Measurements from ENCODE around the gene SUN1.
"Not testable (repeated sequence)": the region's sequence is repeated elsewhere in the genome, so short reads cannot be mapped to it uniquely, and the experiment has no call there.

The SUN1 gene

GRCh38 chr7:856444-857095, 24.3 kb downstream of the SUN1 start:
- DNase-seq (ENCODE audit: low spot score), result no peak

GRCh38 chr7:857661-858060, 25.4 kb downstream of the SUN1 start:
- DNase-seq (ENCODE audit: low spot score), result no peak

GRCh38 chr7:859359-860030, 27.2 kb downstream of the SUN1 start:
- DNase-seq (ENCODE audit: low spot score), result peak; percentile 28

- DNase-seq (ENCODE audit: low spot score), result no peak
These were observed 27.9 kb downstream of the SUN1 start for GRCh38 chr7:860149-860548.

GRCh38 chr7:861222-861621, 28.9 kb downstream of the SUN1 start:
- DNase-seq (ENCODE audit: low spot score), result no peak

- DNase-seq (ENCODE audit: low spot score), result no peak
These were observed 29.9 kb downstream of the SUN1 start for GRCh38 chr7:862157-862556.

- no peak for DNase-seq (ENCODE audit: low spot score)
These were observed 30.8 kb downstream of the SUN1 start for GRCh38 chr7:863106-863505.

- no peak for DNase-seq (ENCODE audit: low spot score)
These were observed 33.6 kb downstream of the SUN1 start for GRCh38 chr7:865921-866320.

- DNase-seq (ENCODE audit: low spot score), result peak; percentile 90
These were observed 34.7 kb downstream of the SUN1 start for GRCh38 chr7:867001-867405.

GRCh38 chr7:867406-868188, 35.3 kb downstream of the SUN1 start:
- DNase-seq (ENCODE audit: low spot score), result peak; percentile 82

- no peak for DNase-seq (ENCODE audit: low spot score)
These were observed 35.9 kb downstream of the SUN1 start for GRCh38 chr7:868189-868486.

GRCh38 chr7:869348-869747, 37.1 kb downstream of the SUN1 start:
- DNase-seq (ENCODE audit: low spot score), result no peak

GRCh38 chr7:871900-872537, 39.7 kb downstream of the SUN1 start:
- no peak for DNase-seq (ENCODE audit: low spot score)

GRCh38 chr7:872685-873084, 40.4 kb downstream of the SUN1 start:
- not testable (repeated sequence) for DNase-seq (ENCODE audit: low spot score)

GRCh38 chr7:873367-874002, 41.2 kb downstream of the SUN1 start:
- peak; percentile 86 for DNase-seq (ENCODE audit: low spot score)

- DNase-seq (ENCODE audit: low spot score), result no peak
These were observed 41.9 kb downstream of the SUN1 start for GRCh38 chr7:874031-874749.

- no peak for DNase-seq (ENCODE audit: low spot score)
These were observed 42.8 kb downstream of the SUN1 start for GRCh38 chr7:875051-875450.

GRCh38 chr7:875476-876076, 43.3 kb downstream of the SUN1 start:
- DNase-seq (ENCODE audit: low spot score), result no peak

- peak; percentile 97 for DNase-seq (ENCODE audit: low spot score)
These were observed 44.0 kb downstream of the SUN1 start, which contains the start of gene GET4 for GRCh38 chr7:876077-876971. Gene GET4, plus strand, starts transcription at chr7:876554. Its CDS starts 92 bp downstream, at chr7:876646.

GRCh38 chr7:876972-877311, 44.7 kb downstream of the SUN1 start:
- no peak for DNase-seq (ENCODE audit: low spot score)

All from AG20443 (cell line).